GM04503 (cell line): ENCODE data around the gene TRAPPC12.
"Not testable (repeated sequence)": the region's sequence is repeated elsewhere in the genome, so short reads cannot be mapped to it uniquely, and the experiment has no call there.

Source experiments
- DNase-seq: peaks from one replicate; pipeline ENCODE4 v3.0.0-alpha.2; 2012; ENCODE audit warnings: low read depth

Gene TRAPPC12

DNA sequence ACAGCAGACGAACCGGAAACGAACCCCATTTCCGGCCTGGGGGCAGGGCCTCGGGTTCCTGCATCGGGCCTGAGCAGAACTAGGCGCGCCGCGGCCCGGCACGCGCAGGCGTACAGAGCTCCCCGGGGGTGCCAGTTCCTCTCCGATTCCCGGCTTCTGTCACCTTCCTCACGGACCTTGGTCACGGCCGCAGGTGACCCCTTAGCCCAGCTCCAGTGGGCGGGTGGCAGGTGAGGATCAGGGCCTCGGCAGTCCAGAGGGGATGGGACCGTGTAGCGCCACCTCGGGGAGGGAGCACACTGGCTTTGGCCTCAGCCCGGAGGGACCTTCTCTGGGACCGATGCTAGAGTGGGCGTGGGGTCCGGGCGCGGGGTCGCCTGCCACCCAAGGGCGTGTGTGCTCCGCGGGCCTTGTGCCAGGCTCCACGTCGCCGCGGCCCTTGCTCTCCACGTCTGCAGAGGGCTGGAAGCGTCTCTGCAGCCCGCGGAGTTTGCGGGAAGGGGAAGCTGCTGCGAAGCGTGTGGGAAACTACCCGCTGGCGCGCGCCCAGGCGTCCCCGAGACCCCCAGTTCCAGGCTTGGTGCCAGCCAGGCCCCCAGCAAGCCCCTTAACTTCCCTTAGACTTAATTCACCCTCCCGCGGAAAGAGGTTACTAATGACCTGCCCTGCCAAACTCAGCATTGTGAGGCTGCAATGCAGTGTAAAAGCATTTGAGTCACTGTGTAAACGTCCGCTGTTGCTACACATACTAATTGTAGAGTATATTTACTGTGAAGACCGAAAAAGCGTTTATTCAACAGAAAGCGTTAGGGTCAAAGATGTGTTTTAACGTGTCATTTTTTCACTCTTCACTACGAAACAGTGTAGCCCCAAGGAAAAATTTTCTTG, at the start of gene TRAPPC12:
Gene TRAPPC12 (plus strand): TSS at position 48 of the 888 bp plus-strand sequence. CDS start 7,930 bp downstream, outside the sequence.
- DNase-seq, result peak; percentile 47

- DNase-seq, result no peak
These were observed 47.4 kb upstream of the TRAPPC12 start for GRCh38 chr2:3332133-3332532.

DNA sequence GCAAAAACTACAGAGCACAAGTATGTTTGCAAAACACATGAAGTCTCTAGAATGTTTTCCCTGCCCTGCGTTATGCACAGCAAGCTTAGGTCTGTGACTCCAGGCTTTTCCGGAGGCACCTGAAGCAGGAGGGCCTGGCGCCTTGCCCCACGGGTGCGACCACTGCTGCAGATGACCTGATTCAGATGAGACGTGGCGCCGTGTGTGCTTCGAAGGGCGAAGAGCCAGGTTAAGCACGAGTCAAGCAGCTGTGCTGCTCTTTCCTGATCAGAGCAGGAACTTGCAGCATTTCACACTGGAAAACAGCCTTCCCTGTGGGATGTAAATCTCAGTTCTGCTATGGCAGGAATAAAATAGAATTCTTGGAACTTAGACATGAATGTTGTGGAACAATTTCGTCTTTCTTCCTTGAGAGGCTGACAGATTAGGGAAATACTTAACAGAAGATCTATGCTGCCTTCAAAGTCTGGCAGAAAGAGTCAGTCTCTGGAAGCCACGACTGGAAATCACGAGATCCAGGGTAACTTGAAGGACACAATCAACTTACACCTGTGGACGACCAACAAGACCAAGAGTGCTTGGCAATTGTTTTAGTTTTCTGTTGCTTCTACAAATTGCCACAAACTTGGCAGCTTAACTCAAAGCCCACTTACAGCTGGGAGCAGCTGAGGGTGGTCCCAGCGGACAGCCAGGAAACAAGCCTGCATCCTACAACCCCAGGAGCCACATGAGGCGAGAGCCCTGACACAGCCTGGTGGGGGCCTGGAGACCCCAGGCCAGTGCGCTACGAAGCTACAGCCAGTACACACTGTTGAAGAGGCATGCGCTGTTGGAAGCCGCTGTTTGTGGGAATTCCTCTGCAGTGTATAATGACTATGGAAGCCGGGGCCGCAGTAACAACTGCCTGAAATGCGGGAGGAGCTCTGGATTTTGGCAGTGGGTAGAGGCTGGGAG, 44.8 kb upstream of the TRAPPC12 start:
- DNase-seq, result no peak

DNA sequence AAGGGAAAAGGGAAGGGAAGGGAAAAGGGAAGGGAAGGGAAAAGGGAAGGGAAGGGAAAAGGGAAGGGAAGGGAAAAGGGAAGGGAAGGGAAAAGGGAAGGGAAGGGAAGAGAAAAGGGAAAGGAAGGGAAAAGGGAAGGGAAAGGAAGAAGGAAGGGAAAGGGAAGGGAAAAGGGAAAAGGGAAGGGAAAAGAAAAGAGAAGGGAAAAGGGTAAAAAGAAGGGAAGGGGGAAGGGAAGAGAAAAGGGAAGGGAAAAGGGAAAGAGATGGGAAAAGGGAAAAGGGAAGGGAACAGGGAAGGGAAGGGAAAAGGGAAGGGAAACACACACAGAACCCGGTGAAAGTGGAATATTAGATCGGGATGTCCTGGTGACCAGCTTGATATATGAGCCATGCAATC, 42.6 kb upstream of the TRAPPC12 start:
- no peak for DNase-seq

GRCh38 chr2:3338340-3338739, 41.2 kb upstream of the TRAPPC12 start:
- DNase-seq, result no peak

GRCh38 chr2:3340144-3340543, 39.4 kb upstream of the TRAPPC12 start:
- DNase-seq, result no peak

- no peak for DNase-seq
These were observed 38.2 kb upstream of the TRAPPC12 start for GRCh38 chr2:3341336-3341735.

DNA sequence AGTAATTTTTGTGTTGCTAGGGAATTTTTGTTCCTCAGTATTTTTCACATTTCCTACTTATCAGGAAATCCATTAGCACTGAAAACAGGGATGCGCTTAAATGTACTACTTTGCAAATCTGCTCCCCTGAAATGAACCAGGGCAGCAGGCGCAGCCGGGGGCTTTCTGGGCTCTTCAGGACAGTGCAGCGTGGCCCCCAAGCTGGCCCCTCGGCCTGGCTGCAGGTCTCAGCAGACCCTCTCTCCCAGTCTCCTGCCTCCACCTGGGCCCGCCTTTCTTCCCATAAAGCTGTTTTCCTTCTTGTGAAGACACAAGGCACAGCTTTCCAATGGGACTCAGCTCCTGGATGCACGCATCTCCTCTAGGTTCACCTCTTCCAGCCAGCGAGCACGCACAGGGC, 37.2 kb upstream of the TRAPPC12 start:
- DNase-seq, result no peak

DNA sequence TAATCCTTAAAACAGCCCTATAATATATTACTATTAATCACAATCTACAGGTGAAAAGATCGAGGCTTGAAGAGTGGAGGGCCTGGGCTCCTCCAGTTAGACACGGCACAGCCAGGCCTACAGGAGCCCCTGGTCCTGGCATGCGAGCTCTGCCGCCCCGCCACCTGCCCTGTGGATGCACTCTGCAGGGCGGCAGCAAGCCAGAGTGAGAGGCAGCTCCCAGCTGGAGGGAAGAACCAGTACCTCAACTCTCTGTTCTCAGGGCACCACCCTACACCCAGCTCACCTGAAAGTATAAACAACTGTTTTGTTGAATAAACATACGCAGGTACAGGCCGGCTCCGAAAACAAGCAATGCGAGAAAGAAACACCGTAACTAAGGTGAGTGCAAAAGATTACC, 36.5 kb upstream of the TRAPPC12 start:
- DNase-seq, result no peak

DNA sequence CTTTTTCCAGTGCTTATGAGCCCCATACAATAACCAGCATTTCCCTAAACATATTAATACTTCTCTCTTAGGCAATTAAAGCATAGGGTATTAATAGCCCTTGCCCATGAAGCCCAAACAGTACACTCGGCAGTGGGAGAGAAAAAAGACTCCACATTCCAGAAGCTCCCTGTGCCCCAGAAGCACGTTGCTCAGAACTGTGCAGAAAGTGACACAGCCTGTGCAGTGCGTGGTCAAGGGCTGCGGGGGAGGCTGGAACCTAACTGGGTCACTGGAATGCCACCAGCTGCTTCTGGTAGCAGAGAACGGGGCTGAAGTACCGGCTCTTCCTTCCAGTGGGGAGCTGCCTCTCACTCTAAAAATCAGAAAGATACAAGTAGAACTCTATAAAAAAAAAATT, 34.6 kb upstream of the TRAPPC12 start:
- DNase-seq, result no peak

GRCh38 chr2:3345621-3346020, 33.9 kb upstream of the TRAPPC12 start:
- no peak for DNase-seq

GRCh38 chr2:3348767-3349166, 30.7 kb upstream of the TRAPPC12 start:
- no peak for DNase-seq

DNA sequence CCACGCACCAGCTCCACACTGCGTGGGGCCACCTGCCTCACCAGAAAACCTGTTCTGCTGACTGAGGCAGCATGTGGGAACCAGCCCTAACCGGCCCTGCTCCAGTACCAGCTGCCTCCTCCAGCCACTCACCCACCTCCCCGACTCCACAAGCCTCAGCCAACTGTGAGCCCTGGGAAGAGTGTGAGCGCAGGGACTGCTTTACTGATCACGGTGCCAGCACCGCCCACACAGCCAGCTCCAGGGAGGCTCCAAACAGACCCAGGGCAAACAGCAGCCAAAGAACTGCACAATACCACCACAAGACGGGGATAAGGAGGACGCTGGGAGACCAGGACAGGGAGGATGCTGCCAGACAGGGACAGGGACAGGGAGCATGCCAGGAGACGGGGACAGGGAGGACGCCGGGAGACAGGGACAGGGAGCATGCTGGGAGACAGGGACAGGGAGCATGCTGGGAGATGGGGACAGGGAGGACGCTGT, 30.2 kb upstream of the TRAPPC12 start:
- DNase-seq, result no peak

DNA sequence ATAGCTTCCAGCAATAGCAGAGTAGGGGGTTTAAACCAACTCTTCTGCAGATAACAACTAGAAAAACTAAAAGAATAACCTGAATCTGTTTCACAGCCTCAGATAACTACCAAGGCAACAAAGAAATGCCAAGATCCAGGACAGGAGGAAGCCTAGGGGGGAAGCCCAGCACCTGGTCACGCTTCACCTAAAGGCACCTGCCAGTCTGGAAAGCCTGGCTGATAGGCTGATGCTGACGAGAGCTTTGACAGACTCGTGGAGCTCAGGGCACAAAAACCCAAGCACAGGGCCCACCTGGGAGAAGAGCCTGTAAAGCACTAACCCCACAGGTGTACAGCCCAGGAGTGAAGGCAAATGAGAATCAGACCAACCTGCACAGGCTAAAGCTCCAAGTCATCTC, 24.5 kb upstream of the TRAPPC12 start:
- DNase-seq, result no peak

DNA sequence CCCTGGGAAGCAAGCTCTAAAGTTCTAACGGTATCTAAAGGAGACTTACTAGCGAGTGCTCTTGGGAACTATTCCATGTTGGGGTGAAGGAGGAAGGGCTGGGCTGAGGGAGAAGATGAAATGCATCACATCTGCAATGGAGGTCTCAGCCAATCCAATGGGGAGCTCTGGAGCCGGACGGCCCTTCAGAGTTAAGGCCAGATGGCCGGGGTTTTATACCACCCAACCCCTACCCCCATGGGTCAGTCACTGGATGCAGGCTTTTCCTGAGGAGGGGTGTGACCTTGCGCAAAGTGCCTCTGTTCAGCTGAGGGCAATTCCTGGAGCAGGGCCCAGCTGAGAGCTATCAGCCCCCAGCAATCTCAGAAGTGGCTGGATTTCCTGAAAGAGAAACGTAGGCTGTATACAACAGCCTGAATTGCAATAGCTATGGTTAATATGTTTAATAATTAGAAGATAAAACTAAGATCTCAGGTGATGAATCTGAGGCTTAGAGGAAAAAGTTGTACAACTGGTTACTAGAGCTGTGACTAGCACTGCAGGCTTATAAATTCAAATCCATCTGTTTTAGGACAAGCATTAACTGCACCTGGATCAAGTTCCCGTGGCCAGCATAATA, 23.4 kb upstream of the TRAPPC12 start:
- DNase-seq, result no peak

GRCh38 chr2:3356799-3357198, 22.7 kb upstream of the TRAPPC12 start:
- DNase-seq, result no peak

- not testable (repeated sequence) for DNase-seq
These were observed 22.0 kb upstream of the TRAPPC12 start for GRCh38 chr2:3357446-3357845.

GRCh38 chr2:3357926-3358325, 21.6 kb upstream of the TRAPPC12 start:
- no peak for DNase-seq

DNA sequence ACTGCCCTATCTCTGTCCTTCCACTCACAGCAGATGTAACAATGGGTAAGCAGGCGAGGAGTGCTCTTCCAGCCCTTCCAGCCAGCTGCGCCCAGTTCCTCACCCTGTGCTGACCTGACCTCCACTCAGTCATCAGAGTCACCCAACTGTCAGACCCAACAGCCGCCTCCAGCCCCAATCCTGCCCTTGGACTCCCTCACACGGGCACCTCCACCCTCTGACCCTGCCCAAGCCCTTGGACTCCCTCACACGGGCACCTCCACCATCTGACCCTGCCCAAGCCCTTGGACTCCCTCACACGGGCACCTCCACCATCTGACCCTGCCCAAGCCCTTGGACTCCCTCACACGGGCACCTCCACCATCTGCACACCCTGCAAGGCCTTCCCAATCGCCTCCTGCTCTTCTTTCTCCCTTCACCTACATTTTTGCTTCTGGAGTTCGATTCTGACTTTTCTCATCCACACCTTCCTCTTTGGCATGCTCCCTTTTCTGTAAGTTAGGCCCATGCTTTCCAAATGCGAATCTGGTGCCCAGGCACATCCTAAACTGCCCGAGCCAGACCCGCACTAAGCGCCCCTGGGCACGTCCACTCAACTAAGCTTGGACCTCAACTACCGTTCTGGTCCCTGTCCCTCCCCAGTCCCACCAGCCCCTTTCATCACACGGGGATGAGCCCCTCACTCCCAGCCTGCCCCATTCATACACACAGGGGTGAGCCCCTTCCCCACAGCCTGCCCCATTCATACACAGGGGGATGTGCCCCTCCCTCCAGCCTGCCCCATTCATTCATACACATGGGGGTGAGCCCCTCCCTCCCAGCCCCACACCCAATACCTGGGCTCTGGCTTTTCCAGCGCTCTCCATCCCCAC, 17.7 kb upstream of the TRAPPC12 start:
- no peak for DNase-seq

- no peak for DNase-seq
These were observed 14.3 kb upstream of the TRAPPC12 start for GRCh38 chr2:3365219-3365618.

DNA sequence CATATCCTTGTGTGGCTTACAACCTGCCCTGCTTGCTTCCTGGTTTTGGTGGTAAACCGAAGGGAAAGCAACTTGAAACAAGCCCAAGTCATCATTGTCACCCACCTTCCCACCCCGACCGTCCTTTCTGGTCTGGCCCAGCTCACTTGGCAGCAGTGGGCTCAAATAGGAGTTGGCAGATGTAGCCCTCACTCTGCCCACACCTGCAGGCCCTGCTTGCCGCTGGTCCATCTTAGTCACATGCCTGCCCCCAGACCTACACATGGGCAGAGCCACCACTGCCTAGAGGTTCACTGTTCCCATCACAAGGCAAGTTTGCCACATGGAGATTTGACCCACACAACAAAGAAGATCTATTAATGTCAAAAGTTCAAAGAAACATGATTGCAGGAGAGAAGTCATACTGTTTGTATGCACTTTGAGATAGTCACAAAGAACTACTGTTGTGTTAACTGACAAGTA, 11.2 kb upstream of the TRAPPC12 start:
- DNase-seq, result no peak
